T-cell (primary cell): ENCODE data around the gene MRPS6. TPM values are rescaled to one million over a fixed set of nuclear protein-coding genes. Genes with fewer than 3 reads are reported as not detected.

ENCODE experiments used
- ATAC-seq, 4 experiments: fragments of 200-7000 bp in 3 of 4; fragments of 150-1000 bp in 1 of 4; cut with Tn5 transposase; replicated peaks in 1 of 4; 1 replicate in 3 of 4; 2 replicates in 1 of 4; pipeline ENCODE4 v1.10.0; 2021; ENCODE audit warnings: moderate library complexity in 3 of 4, mild to moderate bottlenecking in 2 of 4, moderate number of reproducible peaks in 1 of 4
- CTCF ChIA-PET, 2 donors: fragments of 300-600 bp; sonication (Branson Sonifier 250); formaldehyde crosslinking; loops; one replicate each; lab custom pipeline; 2022; ENCODE audit warnings: antibody characterized with exemption in 2 of 2; lab: Charles Lee
- POLR2A ChIA-PET, 2 donors: fragments of 300-600 bp; sonication (Branson Sonifier 250); formaldehyde crosslinking; loops; one replicate each; lab custom pipeline; 2022; ENCODE audit warnings: antibody characterized with exemption in 2 of 2; lab: Charles Lee
- DNase-seq, 35 experiments: peaks; one replicate each; pipeline versions ENCODE4 v3.0.0 to v3.0.0-alpha.2; 2013 to 2023
- H3K27ac ChIP-seq: one replicate; pipeline ENCODE4 v1.5.1; 2013; ENCODE audit warnings: low read length
- H3K27me3 ChIP-seq, 2 experiments: replicated peaks in 1 of 2; 1 replicate in 1 of 2; 2 replicates in 1 of 2; pipeline versions ENCODE4 v1.6.1 to v1.7.0; 2013; ENCODE audit warnings: low read length in 1 of 2, mixed read lengths in 1 of 2; ENCODE audit not compliant: control insufficient read depth in 2 of 2, insufficient read depth in 2 of 2; ENCODE audit errors: extremely low read depth in 1 of 2
- H3K36me3 ChIP-seq, 2 donors: 1 replicate in 1 of 2; 2 replicates in 1 of 2; pipeline versions ENCODE4 v1.6.1 to v1.7.0; 2013; ENCODE audit warnings: low read length in 1 of 2; ENCODE audit not compliant: control insufficient read depth in 2 of 2, insufficient read depth in 1 of 2; ENCODE audit errors: extremely low read depth in 1 of 2
- H3K4me1 ChIP-seq, 2 experiments: 1 replicate in 1 of 2; 2 replicates in 1 of 2; pipeline versions ENCODE4 v1.6.1 to v1.7.0; 2013; ENCODE audit warnings: low read length in 2 of 2, mixed read lengths in 1 of 2; ENCODE audit not compliant: insufficient read depth in 2 of 2, control insufficient read depth in 1 of 2; ENCODE audit errors: extremely low read depth in 1 of 2
- H3K4me3 ChIP-seq, 2 donors: 1 replicate in 1 of 2; 2 replicates in 1 of 2; pipeline versions ENCODE4 v1.5.1 to v1.7.0; 2013; ENCODE audit warnings: mild to moderate bottlenecking in 2 of 2, low read length in 1 of 2, moderate library complexity in 1 of 2; ENCODE audit not compliant: control insufficient read depth in 1 of 2; ENCODE audit errors: extremely low read depth in 1 of 2
- H3K9me3 ChIP-seq: 2 replicates; pipeline ENCODE4 v1.7.0; 2013
- H3K27ac Mint-ChIP-seq, 2 donors: one replicate each; pipeline ENCODE4 v1.8.0; 2020 to 2021; ENCODE audit warnings: mild to moderate bottlenecking in 2 of 2, mixed read lengths in 2 of 2
- H3K27me3 Mint-ChIP-seq, 2 donors: one replicate each; pipeline ENCODE4 v1.8.0; 2021 to 2022; ENCODE audit warnings: mixed read lengths in 2 of 2
- H3K36me3 Mint-ChIP-seq: one replicate; pipeline ENCODE4 v1.8.0; 2021; ENCODE audit warnings: mixed read lengths
- H3K4me1 Mint-ChIP-seq, 3 donors: one replicate each; pipeline ENCODE4 v1.8.0; 2020 to 2022; ENCODE audit warnings: mixed read lengths in 3 of 3, mild to moderate bottlenecking in 1 of 3
- H3K4me3 Mint-ChIP-seq, 3 donors: one replicate each; pipeline ENCODE4 v1.8.0; 2020 to 2022; ENCODE audit warnings: mild to moderate bottlenecking in 3 of 3, mixed read lengths in 3 of 3, moderate library complexity in 3 of 3
- H3K9me3 Mint-ChIP-seq, 3 donors: one replicate each; pipeline ENCODE4 v1.8.0; 2020 to 2022; ENCODE audit warnings: mixed read lengths in 3 of 3
- WGBS: methylation state at CpG from one replicate; pipeline ENCODE4 v1.1.5; 2013; ENCODE audit warnings: missing lambda C conversion rate; ENCODE audit not compliant: insufficient coverage; 5-methylcytosine and 5-hydroxymethylcytosine counted together
- total RNA-seq, 35 experiments: library from RNA in 6 of 35; stranded (reverse) in 6 of 35; fragments of 120-200 nt in 1 of 35; gene quantifications; one replicate each; pipeline versions ENCODE4 v1.2.1 to v1.2.4 and lab custom pipeline; 2013 to 2026

Gene MRPS6
- total RNA-seq, 5 donors from 2014 or later (not counting 1 experiment from before 2014, with no cell fraction given): 29.0 to 98.1 (median 75.0) TPM

GRCh38 chr21:34122047-34122446, 48.7 kb downstream of the MRPS6 start:
- peaks cover 64 to 82% (median 75%) of the 10 kb centered on the region in 3 donors for H3K4me1 Mint-ChIP-seq
- CTCF ChIA-PET: interaction anchor here in 1 of 2 donors (0.7 kb wide), 1 partner anchor 136 kb away, joined by 3 read pairs; no protein-coding TSS in a partner anchor
- POLR2A ChIA-PET: interaction anchor here in 1 of 2 donors (0.6 to 0.7 kb wide), 2 partner anchors 58 to 937 kb away, joined by 3 to 4 read pairs; no protein-coding TSS in a partner anchor
- H3K4me3 Mint-ChIP-seq: no peak overlapping the region
- no peak overlapping the region for H3K27ac Mint-ChIP-seq
- no peak for ATAC-seq
- H3K9me3 Mint-ChIP-seq: no peaks in the 10 kb centered on the region
- H3K9me3 ChIP-seq: no peaks in the 10 kb centered on the region
- no peak overlapping the region for H3K27ac ChIP-seq
- peaks cover 36% of the 10 kb centered on the region for H3K36me3 Mint-ChIP-seq
- no CpG with 5 or more reads among the region's 2 CpGs for WGBS
- no peaks in the 10 kb centered on the region for H3K27me3 Mint-ChIP-seq
- H3K4me3 ChIP-seq: no peak overlapping the region
- no peaks in the 10 kb centered on the region for H3K27me3 ChIP-seq
- peaks cover 0 to 19% of the 10 kb centered on the region in 2 donors for H3K36me3 ChIP-seq
- peaks cover 6% of the 10 kb centered on the region in 2 experiments for H3K4me1 ChIP-seq
- no peak for DNase-seq

GRCh38 chr21:34123609-34124008, 50.2 kb downstream of the MRPS6 start:
- Mint-ChIP-seq H3K27me3 (no peaks in the 10 kb centered on the region), H3K27ac (no peak overlapping the region), H3K4me3 (no peak overlapping the region), H3K4me1 (peaks cover 75 to 87% (median 81%) of the 10 kb centered on the region in 3 donors), H3K36me3 (peaks cover 41% of the 10 kb centered on the region), H3K9me3 (no peaks in the 10 kb centered on the region)
- Histone ChIP-seq H3K27me3 (no peaks in the 10 kb centered on the region), H3K36me3 (peaks cover 0 to 28% of the 10 kb centered on the region in 2 donors), H3K9me3 (no peaks in the 10 kb centered on the region), H3K4me3 (no peak overlapping the region), H3K27ac (no peak overlapping the region), H3K4me1 (peaks cover 6% of the 10 kb centered on the region in 2 experiments)
- ChIA-PET POLR2A (no interaction called here), CTCF (interaction anchor here in 1 of 2 donors (0.6 to 0.8 kb wide), 2 partner anchors 16 to 101 kb away, joined by 3 read pairs; no protein-coding TSS in a partner anchor)
- no peak for DNase-seq
- ATAC-seq: no peak
- 96% methylated on average over 8 of the region's 8 CpGs for WGBS

- Mint-ChIP-seq H3K36me3 (peaks cover 46% of the 10 kb centered on the region), H3K27ac (peak overlapping the region; percentile 63 to 75), H3K4me1 (peaks cover 90 to 95% (median 93%) of the 10 kb centered on the region in 3 donors), H3K9me3 (no peaks in the 10 kb centered on the region), H3K27me3 (no peaks in the 10 kb centered on the region), H3K4me3 (peak overlapping the region in 1 of 3 donors; percentile 4)
- POLR2A ChIA-PET: no interaction called here
- H3K4me1 ChIP-seq: peaks cover 27 to 33% of the 10 kb centered on the region in 2 experiments
- no peaks in the 10 kb centered on the region for H3K27me3 ChIP-seq
- DNase-seq (peak in 25 of 35 experiments; percentile 6 to 65 (median 29)), ATAC-seq (peak in 1 of 4 experiments; percentile 33)
- CTCF ChIA-PET: interaction anchor here in 1 of 2 donors (0.6 kb wide), 1 partner anchor 1989 kb away, joined by 3 read pairs; no protein-coding TSS in a partner anchor
- peak overlapping the region in 1 of 2 donors; percentile 3 for H3K4me3 ChIP-seq
- WGBS: 60% methylated on average over 6 of the region's 10 CpGs
- H3K9me3 ChIP-seq: no peaks in the 10 kb centered on the region
- H3K27ac ChIP-seq: no peak overlapping the region
- H3K36me3 ChIP-seq: peaks cover 0 to 28% of the 10 kb centered on the region in 2 donors
Measured at GRCh38 chr21:34126269-34126668, 52.9 kb downstream of the MRPS6 start.

- no peak overlapping the region for H3K27ac ChIP-seq
- peaks cover 0 to 28% of the 10 kb centered on the region in 2 donors for H3K36me3 ChIP-seq
- no peak overlapping the region for H3K4me3 Mint-ChIP-seq
- no peak overlapping the region for H3K27ac Mint-ChIP-seq
- CTCF ChIA-PET: no interaction called here
- 100% methylated on average over 2 of the region's 5 CpGs for WGBS
- H3K36me3 Mint-ChIP-seq: peaks cover 48% of the 10 kb centered on the region
- ATAC-seq: no peak
- H3K9me3 Mint-ChIP-seq: no peaks in the 10 kb centered on the region
- no peak overlapping the region for H3K4me3 ChIP-seq
- DNase-seq: no peak
- no peaks in the 10 kb centered on the region for H3K27me3 ChIP-seq
- peaks cover 90 to 95% (median 93%) of the 10 kb centered on the region in 3 donors for H3K4me1 Mint-ChIP-seq
- H3K4me1 ChIP-seq: peaks cover 32 to 37% of the 10 kb centered on the region in 2 experiments
- no peaks in the 10 kb centered on the region for H3K9me3 ChIP-seq
- no peaks in the 10 kb centered on the region for H3K27me3 Mint-ChIP-seq
- POLR2A ChIA-PET: no interaction called here
Measured at GRCh38 chr21:34126691-34127090, 53.3 kb downstream of the MRPS6 start.

GRCh38 chr21:34128124-34128523, 54.7 kb downstream of the MRPS6 start:
- Mint-ChIP-seq H3K4me1 (peaks cover 94 to 96% (median 96%) of the 10 kb centered on the region in 3 donors), H3K27ac (peak overlapping the region; percentile 50 to 69), H3K9me3 (no peaks in the 10 kb centered on the region), H3K27me3 (no peaks in the 10 kb centered on the region), H3K36me3 (peaks cover 58% of the 10 kb centered on the region), H3K4me3 (no peak overlapping the region)
- POLR2A ChIA-PET: interaction anchor here in 1 of 2 donors (0.5 kb wide), 1 partner anchor 176 kb away, joined by 8 read pairs; no protein-coding TSS in a partner anchor
- peaks cover 0 to 28% of the 10 kb centered on the region in 2 donors for H3K36me3 ChIP-seq
- no peak overlapping the region for H3K27ac ChIP-seq
- H3K27me3 ChIP-seq: no peaks in the 10 kb centered on the region
- CTCF ChIA-PET: interaction anchor here in 1 of 2 donors (1.3 to 1.7 kb wide), 3 partner anchors 55 to 220 kb away, joined by 6 to 8 read pairs (median 7); partner anchors contain the start of genes MRPS6 and SLC5A3
- H3K9me3 ChIP-seq: no peaks in the 10 kb centered on the region
- WGBS: 80% methylated on average over 1 of the region's 6 CpGs
- H3K4me1 ChIP-seq: peaks cover 46 to 50% of the 10 kb centered on the region in 2 experiments
- ATAC-seq (no peak), DNase-seq (no peak)
- no peak overlapping the region for H3K4me3 ChIP-seq

- DNase-seq (no peak), ATAC-seq (no peak)
- CTCF ChIA-PET: interaction anchor here in 1 of 2 donors (0.5 to 1.7 kb wide), 8 partner anchors 55 to 219 kb away, joined by 3 to 8 read pairs (median 5); partner anchors contain the start of genes MRPS6 and SLC5A3
- no peaks in the 10 kb centered on the region for H3K9me3 ChIP-seq
- peaks cover 0 to 28% of the 10 kb centered on the region in 2 donors for H3K36me3 ChIP-seq
- POLR2A ChIA-PET: interaction anchor here (0.5 to 1.0 kb wide), 5 partner anchors 9 to 330 kb away, joined by 3 to 8 read pairs (median 4); no protein-coding TSS in a partner anchor
- H3K4me3 ChIP-seq: no peak overlapping the region
- H3K27me3 Mint-ChIP-seq: no peaks in the 10 kb centered on the region
- WGBS: 90% methylated on average over 2 of the region's 3 CpGs
- H3K27ac Mint-ChIP-seq: peak overlapping the region; percentile 81 to 90
- H3K27me3 ChIP-seq: no peaks in the 10 kb centered on the region
- H3K4me3 Mint-ChIP-seq: peak overlapping the region in 2 of 3 donors; percentile 64
- H3K27ac ChIP-seq: peak overlapping the region; percentile 50
- peaks cover 50 to 55% of the 10 kb centered on the region in 2 experiments for H3K4me1 ChIP-seq
- H3K9me3 Mint-ChIP-seq: no peaks in the 10 kb centered on the region
- H3K36me3 Mint-ChIP-seq: peaks cover 62% of the 10 kb centered on the region
- H3K4me1 Mint-ChIP-seq: peaks cover 94 to 96% (median 96%) of the 10 kb centered on the region in 3 donors
Measured at GRCh38 chr21:34128674-34129038, 55.3 kb downstream of the MRPS6 start.
